ENCODE measurements around the gene ACTL10. TPM values are rescaled to one million over a fixed set of nuclear protein-coding genes. Genes with fewer than 3 reads are reported as not detected.

ACTL10 gene
- total RNA-seq, 4 donors from 2014 or later = 0.54 to 2.7 (median 2.1) TPM

- no peak for ATAC-seq
- Histone ChIP-seq H3K4me1 (peaks cover 0 to 25% (median 9%) of the 10 kb centered on the region in 3 donors), H3K4me3 (no peak overlapping the region), H3K27ac (peak overlapping the region in 3 of 4 donors; percentile 67 to 75 (median 73)), H3K9me3 (no peaks in the 10 kb centered on the region), H3K27me3 (no peaks in the 10 kb centered on the region), H3K36me3 (no peaks in the 10 kb centered on the region)
- TF ChIP-seq POLR2A (IDR thresholded peaks at IDR 0.05) (no peak), EP300 (IDR thresholded peaks at IDR 0.05) (no peak), CTCF (IDR thresholded peaks at IDR 0.05) (no peak), POLR2AphosphoS5 (IDR thresholded peaks at IDR 0.05) (no peak)
- WGBS, 2 donors (ENCODE audit: low coverage in 1 of 2) = 72 to 95% methylated on average over 7 to 8 of the region's 14 CpGs
These were observed 20.2 kb downstream of the ACTL10 start for GRCh38 chr20:33686984-33687366.

- Histone ChIP-seq H3K27me3 (no peaks in the 10 kb centered on the region), H3K36me3 (no peaks in the 10 kb centered on the region), H3K9me3 (no peaks in the 10 kb centered on the region), H3K4me1 (peaks cover 0 to 25% (median 9%) of the 10 kb centered on the region in 3 donors), H3K4me3 (no peak overlapping the region), H3K27ac (no peak overlapping the region)
- ATAC-seq = no peak
- TF ChIP-seq POLR2AphosphoS5 (IDR thresholded peaks at IDR 0.05) = no peak
- WGBS, 2 donors (ENCODE audit: low coverage in 1 of 2) = 68 to 79% methylated on average over 4 to 8 of the region's 8 CpGs
These were observed 20.7 kb downstream of the ACTL10 start for GRCh38 chr20:33687370-33687915.

GRCh38 chr20:33687993-33688937, 21.5 kb downstream of the ACTL10 start:
- TF ChIP-seq POLR2AphosphoS5 (IDR thresholded peaks at IDR 0.05) (no peak), POLR2A (IDR thresholded peaks at IDR 0.05) (no peak), EP300 (IDR thresholded peaks at IDR 0.05) (no peak)
- 60 to 93% methylated on average over 1 to 2 of the region's 3 CpGs for WGBS, 2 donors (ENCODE audit: low coverage in 1 of 2)
- H3K4me3 ChIP-seq = no peak overlapping the region
- no peaks in the 10 kb centered on the region for H3K9me3 ChIP-seq
- ATAC-seq = no peak
- no peak overlapping the region for H3K27ac ChIP-seq
- no peaks in the 10 kb centered on the region for H3K27me3 ChIP-seq
- no peaks in the 10 kb centered on the region for H3K36me3 ChIP-seq
- H3K4me1 ChIP-seq = peaks cover 0 to 25% (median 9%) of the 10 kb centered on the region in 3 donors

- Histone ChIP-seq H3K9me3 (no peaks in the 10 kb centered on the region), H3K4me1 (peaks cover 0 to 30% (median 9%) of the 10 kb centered on the region in 3 donors), H3K27me3 (no peaks in the 10 kb centered on the region), H3K27ac (no peak overlapping the region), H3K4me3 (no peak overlapping the region), H3K36me3 (no peaks in the 10 kb centered on the region)
- no peak for ATAC-seq
- 40 to 83% methylated on average over 1 of the region's 3 CpGs for WGBS, 2 donors (ENCODE audit: low coverage in 1 of 2)
- no peak for TF ChIP-seq POLR2AphosphoS5 (IDR thresholded peaks at IDR 0.05)
- TF ChIP-seq CTCF (IDR thresholded peaks at IDR 0.05) = no peak
- TF ChIP-seq POLR2A (IDR thresholded peaks at IDR 0.05) = no peak
- no peak for TF ChIP-seq EP300 (IDR thresholded peaks at IDR 0.05)
These were observed 22.2 kb downstream of the ACTL10 start for GRCh38 chr20:33688938-33689424.

- no peak for ATAC-seq
- TF ChIP-seq EP300 (IDR thresholded peaks at IDR 0.05) (no peak), CTCF (IDR thresholded peaks at IDR 0.05) (no peak), POLR2A (IDR thresholded peaks at IDR 0.05) (no peak), POLR2AphosphoS5 (IDR thresholded peaks at IDR 0.05) (no peak)
- H3K27me3 ChIP-seq = no peaks in the 10 kb centered on the region
- H3K36me3 ChIP-seq = no peaks in the 10 kb centered on the region
- H3K27ac ChIP-seq = no peak overlapping the region
- WGBS, 2 donors (ENCODE audit: low coverage in 1 of 2) = 100% methylated on average over 1 of the region's 1 CpG; no CpG with 5 or more reads in 1 of the 2 donors
- peaks cover 0 to 31% (median 9%) of the 10 kb centered on the region in 3 donors for H3K4me1 ChIP-seq
- H3K9me3 ChIP-seq = no peaks in the 10 kb centered on the region
- no peak overlapping the region for H3K4me3 ChIP-seq
These were observed 22.8 kb downstream of the ACTL10 start for GRCh38 chr20:33689493-33689892.
